GM18870 (cell line): ENCODE data around the gene PBX3.

Experiments used
- ATAC-seq: cut with Tn5 transposase; IDR thresholded peaks from one replicate; pipeline ENCODE4 v1.9.1; 2021; ENCODE audit warnings: moderate library complexity; ENCODE audit not compliant: unreplicated experiment

Gene PBX3

DNA sequence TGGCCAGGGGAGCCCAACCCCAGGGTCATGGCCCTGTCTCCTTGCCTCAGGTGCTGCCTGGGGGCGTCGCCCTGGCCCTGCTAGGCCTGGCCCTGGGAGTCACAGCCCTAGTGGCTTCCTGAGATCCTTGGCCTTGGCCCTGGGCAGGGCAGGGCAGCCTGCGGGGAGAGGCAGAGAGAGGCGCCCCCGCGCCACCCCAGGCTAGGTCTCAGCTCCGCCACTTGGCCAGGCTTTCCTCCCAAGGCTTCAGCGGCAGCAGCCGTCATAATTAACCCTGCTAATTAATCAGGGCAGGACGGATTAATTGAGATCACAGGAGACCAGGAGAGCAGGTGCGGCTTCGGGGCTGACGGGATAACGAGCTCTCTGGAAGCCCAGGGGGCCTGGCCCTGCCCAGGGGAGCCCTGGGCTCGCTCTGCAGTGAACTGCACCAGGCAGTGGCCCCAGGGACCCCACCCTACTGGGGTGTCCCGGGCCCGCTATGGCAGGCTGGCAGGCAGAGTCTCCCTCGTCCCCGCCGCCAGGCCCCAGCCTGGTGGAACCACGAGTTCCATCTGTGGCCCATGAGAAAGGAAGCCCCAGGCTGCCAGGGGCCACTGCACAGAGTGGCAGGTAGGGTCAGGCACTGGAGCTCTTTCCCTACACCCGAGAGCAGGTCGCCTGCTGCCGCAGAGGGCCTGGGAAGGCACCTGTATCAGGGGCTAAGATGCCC lies 269.6 kb downstream of the PBX3 start:
- ATAC-seq: no peak
